ENCODE data around the gene PUS1.
"Not testable (repeated sequence)": the region's sequence is repeated elsewhere in the genome, so short reads cannot be mapped to it uniquely, and the experiment has no call there.

DNA sequence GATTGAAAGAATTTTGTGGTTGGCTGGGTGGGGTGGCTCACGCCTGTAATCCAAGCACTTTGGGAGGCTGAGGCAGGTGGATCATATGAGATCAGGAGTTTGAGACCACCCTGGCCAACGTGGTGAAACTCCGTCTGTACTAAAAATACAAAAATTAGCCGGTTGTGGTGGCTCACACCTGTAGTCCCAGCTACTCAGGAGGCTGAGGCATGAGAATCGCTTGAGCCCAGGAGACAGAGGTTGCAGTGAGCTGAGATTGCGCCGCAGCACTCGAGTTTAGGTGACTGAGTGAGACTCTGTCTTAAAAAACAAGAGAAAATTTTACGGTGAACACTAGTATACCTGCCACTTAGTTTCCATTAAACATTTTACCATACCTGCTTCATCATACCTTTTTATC lies 24.7 kb downstream of the PUS1 start:
- not testable (repeated sequence) for TF ChIP-seq HDAC6 (IDR thresholded peaks at IDR 0.05; ENCODE audit: unreplicated experiment); TCF7 (IDR thresholded peaks at IDR 0.05; ENCODE audit: borderline replicate concordance); TAF1 (IDR thresholded peaks at IDR 0.05; ENCODE audit: borderline replicate concordance, low read depth, low read length); EP300 (IDR thresholded peaks at IDR 0.05; ENCODE audit: borderline replicate concordance in 1 of 2, control insufficient read depth in 1 of 2, low read depth in 2 of 2, low read length in 2 of 2)
- TF ChIP-seq, protein P1, sequence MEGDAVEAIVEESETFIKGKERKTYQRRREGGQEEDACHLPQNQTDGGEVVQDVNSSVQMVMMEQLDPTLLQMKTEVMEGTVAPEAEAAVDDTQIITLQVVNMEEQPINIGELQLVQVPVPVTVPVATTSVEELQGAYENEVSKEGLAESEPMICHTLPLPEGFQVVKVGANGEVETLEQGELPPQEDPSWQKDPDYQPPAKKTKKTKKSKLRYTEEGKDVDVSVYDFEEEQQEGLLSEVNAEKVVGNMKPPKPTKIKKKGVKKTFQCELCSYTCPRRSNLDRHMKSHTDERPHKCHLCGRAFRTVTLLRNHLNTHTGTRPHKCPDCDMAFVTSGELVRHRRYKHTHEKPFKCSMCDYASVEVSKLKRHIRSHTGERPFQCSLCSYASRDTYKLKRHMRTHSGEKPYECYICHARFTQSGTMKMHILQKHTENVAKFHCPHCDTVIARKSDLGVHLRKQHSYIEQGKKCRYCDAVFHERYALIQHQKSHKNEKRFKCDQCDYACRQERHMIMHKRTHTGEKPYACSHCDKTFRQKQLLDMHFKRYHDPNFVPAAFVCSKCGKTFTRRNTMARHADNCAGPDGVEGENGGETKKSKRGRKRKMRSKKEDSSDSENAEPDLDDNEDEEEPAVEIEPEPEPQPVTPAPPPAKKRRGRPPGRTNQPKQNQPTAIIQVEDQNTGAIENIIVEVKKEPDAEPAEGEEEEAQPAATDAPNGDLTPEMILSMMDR (IDR thresholded peaks at IDR 0.05 in 2 of 3, conservative IDR thresholded peaks at IDR 0.05 in 1 of 3; ENCODE audit: control insufficient read depth in 2 of 3, extremely low read depth in 1 of 3, insufficient read depth in 1 of 3, low read depth in 3 of 3, low read length in 3 of 3), result not testable (repeated sequence)

All from GM12878 (cell line).